Gastroesophageal sphincter (tissue), 4 donors: ENCODE data around the gene ZBTB43. TPM values are rescaled to one million over a fixed set of nuclear protein-coding genes. Genes with fewer than 3 reads are reported as not detected.
"Not testable (repeated sequence)": the region's sequence is repeated elsewhere in the genome, so short reads cannot be mapped to it uniquely, and the experiment has no call there.

ENCODE experiments used
- ATAC-seq: fragments of 150-250 bp; one replicate; pipeline ENCODE4 v1.9.1; 2016; ENCODE audit warnings: mild to moderate bottlenecking, moderate library complexity
- H3K27ac ChIP-seq, 4 donors: fragments of 200-600 bp; sonication (generic) in 3 of 4; 1 replicate in 3 of 4; 2 replicates in 1 of 4; pipeline ENCODE4 v1.5.1; 2016 to 2019
- H3K27me3 ChIP-seq: fragments of 200-600 bp; sonication (generic); one replicate; pipeline ENCODE4 v1.5.1; 2019
- H3K36me3 ChIP-seq, 2 donors: fragments of 200-600 bp; sonication (generic); one replicate each; pipeline ENCODE4 v1.5.1; 2019; ENCODE audit warnings: control low read depth in 1 of 2
- H3K4me1 ChIP-seq, 3 donors: fragments of 200-600 bp; sonication (generic); 1 replicate in 2 of 3; 2 replicates in 1 of 3; pipeline ENCODE4 v1.5.1; 2016 to 2019; ENCODE audit warnings: control low read depth in 2 of 3
- H3K4me3 ChIP-seq, 2 donors: fragments of 200-600 bp; sonication (generic); one replicate each; pipeline ENCODE4 v1.5.1; 2019; ENCODE audit warnings: mild to moderate bottlenecking in 1 of 2, moderate library complexity in 1 of 2
- H3K9me3 ChIP-seq, 3 donors: fragments of 200-600 bp; sonication (generic); one replicate each; pipeline ENCODE4 v1.5.1; 2017 to 2019; ENCODE audit warnings: control low read depth in 2 of 3
- EP300 ChIP-seq: sonication (generic); formaldehyde crosslinking; IDR thresholded peaks from one replicate; pipeline ENCODE4 v1.6.1; 2017; ENCODE audit warnings: antibody characterized with exemption, mild to moderate bottlenecking
- POLR2A ChIP-seq, 2 donors: fragments of 450-650 bp; IDR thresholded peaks; one replicate each; pipeline ENCODE4 v1.6.1; 2017; ENCODE audit warnings: antibody characterized with exemption in 2 of 2, mild to moderate bottlenecking in 2 of 2, moderate library complexity in 1 of 2
- POLR2AphosphoS5 ChIP-seq: sonication (generic); formaldehyde crosslinking; IDR thresholded peaks from one replicate; pipeline ENCODE4 v1.6.1; 2017; ENCODE audit warnings: antibody characterized with exemption
- WGBS, 2 donors: methylation state at CpG; one replicate each; pipeline ENCODE4 v1.1.5; 2018; ENCODE audit warnings: low coverage in 1 of 2; 5-methylcytosine and 5-hydroxymethylcytosine counted together
- total RNA-seq, 4 donors: library from RNA; depleted of rRNA; stranded (reverse); fragments of >200 nt; gene quantifications; one replicate each; pipeline ENCODE4 v1.1.0, GENCODE V29; 2016
- TF ChIP-seq, protein P1 (sequence below), 4 experiments: fragments of 200-600 bp in 2 of 4; fragments of 450-650 bp in 2 of 4; sonication (generic) in 1 of 4; IDR thresholded peaks; one replicate each; pipeline ENCODE4 v1.5.1; 2017 to 2019; ENCODE audit warnings: antibody characterized with exemption in 4 of 4, mild to moderate bottlenecking in 2 of 4, moderate library complexity in 2 of 4

The ZBTB43 gene
- total RNA-seq, 4 donors from 2014 or later = 9.7 to 12.3 (median 10.7) TPM

DNA sequence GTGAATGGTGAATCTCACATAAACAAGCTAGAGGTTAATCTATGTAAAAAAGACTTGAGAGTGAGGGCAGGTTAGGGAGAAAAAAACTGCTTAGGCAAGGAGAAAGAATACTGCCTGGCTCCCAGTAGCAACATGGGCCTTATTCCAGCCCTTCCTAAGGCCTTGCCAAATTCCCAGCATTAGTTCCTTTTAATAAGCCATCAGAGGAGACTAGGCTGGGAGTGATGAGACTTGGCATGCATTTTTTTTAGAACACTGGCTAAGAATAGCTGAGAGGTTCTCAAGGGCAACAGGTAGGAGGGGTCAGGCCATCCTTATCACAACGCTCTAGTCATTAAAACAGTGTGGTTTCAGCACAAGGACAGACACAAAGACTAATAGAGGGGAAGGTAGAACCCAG, 20.9 kb upstream of the ZBTB43 start:
- no peak for ATAC-seq
- Histone ChIP-seq H3K27ac (no peak overlapping the region), H3K9me3 (no peaks in the 10 kb centered on the region), H3K36me3 (no peaks in the 10 kb centered on the region), H3K4me3 (no peak overlapping the region), H3K4me1 (peaks cover 0 to 14% (median 5%) of the 10 kb centered on the region in 3 donors), H3K27me3 (peaks cover 40% of the 10 kb centered on the region)
- 50 to 60% methylated on average over 1 of the region's 1 CpG for WGBS, 2 donors
- TF ChIP-seq POLR2A (IDR thresholded peaks at IDR 0.05) (no peak), POLR2AphosphoS5 (no peak), EP300 (no peak)
- TF ChIP-seq, protein P1, sequence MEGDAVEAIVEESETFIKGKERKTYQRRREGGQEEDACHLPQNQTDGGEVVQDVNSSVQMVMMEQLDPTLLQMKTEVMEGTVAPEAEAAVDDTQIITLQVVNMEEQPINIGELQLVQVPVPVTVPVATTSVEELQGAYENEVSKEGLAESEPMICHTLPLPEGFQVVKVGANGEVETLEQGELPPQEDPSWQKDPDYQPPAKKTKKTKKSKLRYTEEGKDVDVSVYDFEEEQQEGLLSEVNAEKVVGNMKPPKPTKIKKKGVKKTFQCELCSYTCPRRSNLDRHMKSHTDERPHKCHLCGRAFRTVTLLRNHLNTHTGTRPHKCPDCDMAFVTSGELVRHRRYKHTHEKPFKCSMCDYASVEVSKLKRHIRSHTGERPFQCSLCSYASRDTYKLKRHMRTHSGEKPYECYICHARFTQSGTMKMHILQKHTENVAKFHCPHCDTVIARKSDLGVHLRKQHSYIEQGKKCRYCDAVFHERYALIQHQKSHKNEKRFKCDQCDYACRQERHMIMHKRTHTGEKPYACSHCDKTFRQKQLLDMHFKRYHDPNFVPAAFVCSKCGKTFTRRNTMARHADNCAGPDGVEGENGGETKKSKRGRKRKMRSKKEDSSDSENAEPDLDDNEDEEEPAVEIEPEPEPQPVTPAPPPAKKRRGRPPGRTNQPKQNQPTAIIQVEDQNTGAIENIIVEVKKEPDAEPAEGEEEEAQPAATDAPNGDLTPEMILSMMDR (IDR thresholded peaks at IDR 0.05) = no peak

DNA sequence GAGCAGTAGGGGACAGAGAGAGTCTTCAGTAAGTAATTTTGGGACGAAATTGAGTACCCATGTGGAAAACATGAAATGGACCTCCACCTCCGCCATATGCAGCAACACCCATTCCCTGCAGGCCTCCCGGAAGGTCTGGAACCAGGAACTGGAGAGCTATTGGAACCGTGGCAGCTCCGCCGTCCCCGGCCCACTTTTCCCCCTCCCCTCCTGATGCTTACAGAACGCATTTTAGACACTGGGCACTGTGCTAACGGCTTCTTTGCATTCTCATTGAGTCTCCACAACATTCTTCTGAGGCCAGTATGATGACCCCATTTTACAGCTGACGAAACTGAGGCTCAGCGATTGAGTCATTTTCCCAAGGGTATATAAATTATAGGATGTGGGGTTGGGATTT, 20.4 kb upstream of the ZBTB43 start:
- TF ChIP-seq, protein P1 (IDR thresholded peaks at IDR 0.05) = no peak
- TF ChIP-seq EP300 = no peak
- no peak for TF ChIP-seq POLR2A (IDR thresholded peaks at IDR 0.05)
- no peak for TF ChIP-seq POLR2AphosphoS5
- ATAC-seq = no peak
- WGBS, 2 donors = 94 to 100% methylated on average over 3 to 8 of the region's 11 CpGs

DNA sequence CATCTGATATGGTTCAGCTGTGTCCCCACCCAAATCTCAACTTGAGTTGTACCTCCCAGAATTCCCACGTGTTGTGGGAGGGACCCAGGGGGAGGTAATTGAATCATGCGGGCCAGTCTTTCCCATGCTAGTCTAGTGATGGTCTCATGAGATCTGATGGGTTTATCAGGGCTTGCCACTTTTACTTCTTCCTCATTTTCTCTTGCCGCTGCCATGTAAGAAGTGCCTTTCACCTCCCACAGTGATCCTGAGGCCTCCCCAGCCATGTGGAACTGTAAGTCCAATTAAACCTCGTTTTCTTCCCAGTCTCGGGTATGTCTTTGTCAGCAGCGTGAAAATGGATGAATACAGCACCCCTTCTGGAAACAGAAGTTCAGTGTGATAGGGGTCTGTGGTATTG, 20.0 kb upstream of the ZBTB43 start:
- H3K9me3 ChIP-seq, ATAC-seq, H3K4me3 ChIP-seq, H3K27ac ChIP-seq, H3K36me3 ChIP-seq: not testable (repeated sequence)
- Histone ChIP-seq H3K4me1 (peaks cover 0 to 14% (median 5%) of the 10 kb centered on the region in 3 donors), H3K27me3 (peaks cover 32% of the 10 kb centered on the region)
- WGBS, 2 donors = 80 to 88% methylated on average over 1 to 2 of the region's 6 CpGs

More for the DNA sequence above, 20.4 kb upstream of the ZBTB43 start:
- Histone ChIP-seq H3K9me3 (no peaks in the 10 kb centered on the region), H3K4me3 (no peak overlapping the region), H3K36me3 (no peaks in the 10 kb centered on the region), H3K27me3 (peaks cover 36% of the 10 kb centered on the region), H3K4me1 (peaks cover 0 to 14% (median 5%) of the 10 kb centered on the region in 3 donors), H3K27ac (no peak overlapping the region)

DNA sequence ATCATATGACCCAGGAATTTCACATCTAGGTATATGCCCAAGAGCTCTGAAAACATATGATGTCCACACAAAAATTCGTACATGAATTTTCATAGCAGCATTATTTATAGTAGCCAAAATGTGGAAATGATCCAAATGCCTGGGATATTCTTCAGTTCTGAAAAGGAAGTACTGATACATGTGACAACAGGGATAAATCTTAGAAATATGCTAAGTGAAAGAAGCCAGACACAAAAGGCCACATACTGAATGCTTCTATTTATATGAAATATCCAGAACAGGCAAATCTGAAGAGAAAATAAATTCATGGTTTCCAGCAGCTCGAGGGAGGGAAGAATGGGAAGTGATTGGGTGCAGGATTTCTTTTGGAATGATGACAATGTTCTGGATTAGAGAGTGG, 16.8 kb upstream of the ZBTB43 start:
- peaks cover 23% of the 10 kb centered on the region for H3K27me3 ChIP-seq
- 0 to 6% methylated on average over 2 of the region's 2 CpGs for WGBS, 2 donors
- TF ChIP-seq EP300 (no peak), POLR2A (IDR thresholded peaks at IDR 0.05) (no peak)
- peaks cover 0 to 5% (median 4%) of the 10 kb centered on the region in 3 donors for H3K4me1 ChIP-seq
- no peak overlapping the region for H3K4me3 ChIP-seq
- no peaks in the 10 kb centered on the region for H3K9me3 ChIP-seq
- peak overlapping the region in 1 of 4 donors; percentile 12 for H3K27ac ChIP-seq
- no peak for ATAC-seq
- no peaks in the 10 kb centered on the region for H3K36me3 ChIP-seq

DNA sequence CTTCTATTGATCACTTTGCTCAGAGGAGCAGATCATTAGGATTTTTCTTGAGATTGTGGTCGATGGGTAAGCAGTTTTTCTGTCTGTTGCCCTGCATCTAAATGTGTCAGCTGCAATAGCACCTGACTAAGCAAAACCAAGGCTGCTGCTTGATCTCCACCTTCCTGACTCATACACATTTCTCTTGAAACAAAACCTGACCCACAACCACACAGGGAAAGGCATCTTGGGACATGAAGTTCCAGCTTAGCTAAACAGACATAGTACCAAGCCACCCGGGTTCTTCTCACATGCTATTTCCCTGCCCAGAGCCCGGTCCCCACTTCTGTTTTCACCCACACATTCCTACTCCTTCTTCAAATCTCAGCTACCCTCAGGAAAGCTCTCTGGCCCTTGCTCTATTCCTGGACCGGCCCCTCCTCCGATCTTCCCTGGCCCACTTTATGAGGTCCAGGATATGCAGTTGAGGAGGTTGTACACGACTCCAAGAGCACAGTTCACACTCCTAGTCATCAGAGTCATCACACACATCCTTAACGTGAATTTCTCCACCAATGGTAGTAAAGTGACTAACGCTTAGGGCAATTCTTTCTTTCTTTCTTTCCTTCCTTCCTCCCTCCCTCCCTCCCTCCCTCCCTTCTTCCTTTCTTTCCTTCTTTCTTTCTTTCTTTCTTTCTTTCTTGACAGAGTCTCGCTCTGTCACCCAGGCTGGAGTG, 16.0 kb upstream of the ZBTB43 start:
- WGBS, 2 donors = 46 to 59% methylated on average over 3 to 7 of the region's 9 CpGs
- Histone ChIP-seq H3K4me3 (no peak overlapping the region), H3K4me1 (peaks cover 0 to 5% (median 3%) of the 10 kb centered on the region in 3 donors), H3K27me3 (peaks cover 31% of the 10 kb centered on the region), H3K9me3 (no peaks in the 10 kb centered on the region), H3K36me3 (no peaks in the 10 kb centered on the region), H3K27ac (peak overlapping the region in 1 of 4 donors; percentile 12)
- ATAC-seq = no peak
- TF ChIP-seq, protein P1 (IDR thresholded peaks at IDR 0.05) = no peak
- TF ChIP-seq EP300 = no peak
- no peak for TF ChIP-seq POLR2A (IDR thresholded peaks at IDR 0.05)
- TF ChIP-seq POLR2AphosphoS5 = no peak

DNA sequence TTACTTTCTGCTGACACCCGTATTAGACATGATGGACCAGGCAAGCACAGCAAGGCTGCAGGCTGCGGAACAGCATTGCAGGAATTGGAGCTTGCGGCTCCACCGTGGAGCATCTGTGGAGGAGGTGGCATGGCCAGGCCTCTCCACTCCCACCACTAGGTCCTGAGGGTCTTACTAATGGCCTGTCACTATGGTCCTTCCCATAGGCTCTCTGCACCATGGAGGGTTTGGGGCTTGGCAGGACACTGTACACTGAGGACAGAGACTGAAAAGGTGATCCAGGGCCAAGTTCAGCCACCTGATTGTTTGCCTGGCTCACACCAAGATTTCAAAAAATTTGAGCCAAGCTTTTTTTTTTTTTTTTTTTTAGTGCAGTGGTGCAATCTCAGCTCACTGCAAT, 14.3 kb upstream of the ZBTB43 start:
- WGBS, 2 donors = 94 to 100% methylated on average over 2 of the region's 4 CpGs
- Histone ChIP-seq H3K27ac (no peak overlapping the region), H3K9me3 (no peaks in the 10 kb centered on the region), H3K4me1 (peaks cover 0 to 5% (median 0%) of the 10 kb centered on the region in 3 donors), H3K27me3 (peaks cover 43% of the 10 kb centered on the region), H3K36me3 (no peaks in the 10 kb centered on the region), H3K4me3 (no peak overlapping the region)
- no peak for TF ChIP-seq POLR2AphosphoS5
- TF ChIP-seq, protein P1 (IDR thresholded peaks at IDR 0.05) = no peak
- no peak for TF ChIP-seq EP300
- TF ChIP-seq POLR2A (IDR thresholded peaks at IDR 0.05) = no peak
- no peak for ATAC-seq
